ENCODE data around the gene RPS6KA3. TPM values are rescaled to one million over a fixed set of nuclear protein-coding genes. Genes with fewer than 3 reads are reported as not detected.
A peak's percentile ranks its signal among the peaks of the same experiment; 100 is the strongest.
"Not testable (repeated sequence)": the region's sequence is repeated elsewhere in the genome, so short reads cannot be mapped to it uniquely, and the experiment has no call there.

RPS6KA3 gene
- total RNA-seq, 2 donors from 2014 or later = 108 to 112 TPM

- Mint-ChIP-seq H3K27ac (peak overlapping the region; percentile 53), H3K4me3 (no peak overlapping the region), H3K27me3 (no peaks in the 10 kb centered on the region), H3K4me1 (peaks cover 8% of the 10 kb centered on the region), H3K36me3 (ENCODE audit: low read depth) (peaks cover 3% of the 10 kb centered on the region)
- H3K9me3 ChIP-seq (ENCODE audit: control insufficient read depth, low read length, poor library complexity, severe bottlenecking) = no peaks in the 10 kb centered on the region
- ATAC-seq (no peak), DNase-seq (no peak)
These were observed 77.5 kb downstream of the RPS6KA3 start for GRCh38 chrX:20189171-20189570.

GRCh38 chrX:20181598-20182329 lies 84.9 kb downstream of the RPS6KA3 start:
- no peaks in the 10 kb centered on the region for H3K27me3 Mint-ChIP-seq
- ATAC-seq (peak; percentile 32), DNase-seq (no peak)
- H3K4me3 Mint-ChIP-seq = no peak overlapping the region
- peak overlapping the region; percentile 56 for H3K27ac Mint-ChIP-seq
- no peaks in the 10 kb centered on the region for H3K9me3 ChIP-seq (ENCODE audit: control insufficient read depth, low read length, poor library complexity, severe bottlenecking)
- peaks cover 14% of the 10 kb centered on the region for H3K4me1 Mint-ChIP-seq
- H3K36me3 Mint-ChIP-seq (ENCODE audit: low read depth) = peaks cover 4% of the 10 kb centered on the region

- no peak overlapping the region for H3K4me3 Mint-ChIP-seq
- H3K36me3 Mint-ChIP-seq (ENCODE audit: low read depth) = peaks cover 4% of the 10 kb centered on the region
- H3K27ac Mint-ChIP-seq = no peak overlapping the region
- DNase-seq = no peak
- peaks cover 9% of the 10 kb centered on the region for H3K4me1 Mint-ChIP-seq
- H3K9me3 ChIP-seq (ENCODE audit: control insufficient read depth, low read length, poor library complexity, severe bottlenecking) = no peaks in the 10 kb centered on the region
- ATAC-seq = no peak
- no peaks in the 10 kb centered on the region for H3K27me3 Mint-ChIP-seq
These were observed 89.6 kb downstream of the RPS6KA3 start for GRCh38 chrX:20177093-20177492.

GRCh38 chrX:20173856-20174255 lies 92.9 kb downstream of the RPS6KA3 start:
- H3K36me3 Mint-ChIP-seq (ENCODE audit: low read depth) = peaks cover 2% of the 10 kb centered on the region
- no peak overlapping the region for H3K27ac Mint-ChIP-seq
- DNase-seq (no peak), ATAC-seq (no peak)
- no peaks in the 10 kb centered on the region for H3K9me3 ChIP-seq (ENCODE audit: control insufficient read depth, low read length, poor library complexity, severe bottlenecking)
- H3K4me3 Mint-ChIP-seq = no peak overlapping the region
- H3K27me3 Mint-ChIP-seq = no peaks in the 10 kb centered on the region
- H3K4me1 Mint-ChIP-seq = peaks cover 2% of the 10 kb centered on the region

- H3K9me3 ChIP-seq (ENCODE audit: control insufficient read depth, low read length, poor library complexity, severe bottlenecking) = no peaks in the 10 kb centered on the region
- DNase-seq = no peak
- no peak overlapping the region for H3K27ac Mint-ChIP-seq
- H3K4me3 Mint-ChIP-seq = no peak overlapping the region
- no peak for ATAC-seq
- no peaks in the 10 kb centered on the region for H3K27me3 Mint-ChIP-seq
- H3K36me3 Mint-ChIP-seq (ENCODE audit: low read depth) = peaks cover under 1% of the 10 kb centered on the region
- H3K4me1 Mint-ChIP-seq = peaks cover 2% of the 10 kb centered on the region
These were observed 93.4 kb downstream of the RPS6KA3 start for GRCh38 chrX:20173313-20173712.

GRCh38 chrX:20171887-20172286 lies 94.8 kb downstream of the RPS6KA3 start:
- Mint-ChIP-seq H3K4me3 (no peak overlapping the region), H3K27me3 (no peaks in the 10 kb centered on the region), H3K36me3 (ENCODE audit: low read depth) (peaks cover 4% of the 10 kb centered on the region), H3K27ac (no peak overlapping the region), H3K4me1 (no peaks in the 10 kb centered on the region)
- no peak for ATAC-seq
- no peak for DNase-seq
- H3K9me3 ChIP-seq (ENCODE audit: control insufficient read depth, low read length, poor library complexity, severe bottlenecking) = no peaks in the 10 kb centered on the region

GRCh38 chrX:20162516-20162915 lies 104.2 kb downstream of the RPS6KA3 start:
- not testable (repeated sequence) for ATAC-seq, H3K27ac Mint-ChIP-seq, H3K27me3 Mint-ChIP-seq

GRCh38 chrX:20159797-20160385 lies 106.8 kb downstream of the RPS6KA3 start:
- Mint-ChIP-seq H3K36me3 (ENCODE audit: low read depth) (peaks cover 7% of the 10 kb centered on the region), H3K4me1 (peaks cover 4% of the 10 kb centered on the region), H3K4me3 (no peak overlapping the region), H3K27ac (peak overlapping the region; percentile 57), H3K27me3 (no peaks in the 10 kb centered on the region)
- no peak for DNase-seq
- H3K9me3 ChIP-seq (ENCODE audit: control insufficient read depth, low read length, poor library complexity, severe bottlenecking) = no peaks in the 10 kb centered on the region
- no peak for ATAC-seq

More at GRCh38 chrX:20162516-20162915, 104.2 kb downstream of the RPS6KA3 start:
- H3K4me1 Mint-ChIP-seq; DNase-seq; H3K4me3 Mint-ChIP-seq; H3K9me3 ChIP-seq (ENCODE audit: control insufficient read depth, low read length, poor library complexity, severe bottlenecking); H3K36me3 Mint-ChIP-seq (ENCODE audit: low read depth): not testable (repeated sequence)

GRCh38 chrX:20151689-20152088 lies 115.0 kb downstream of the RPS6KA3 start:
- no peak overlapping the region for H3K4me3 Mint-ChIP-seq
- ATAC-seq (no peak), DNase-seq (no peak)
- peaks cover 2% of the 10 kb centered on the region for H3K36me3 Mint-ChIP-seq (ENCODE audit: low read depth)
- no peaks in the 10 kb centered on the region for H3K27me3 Mint-ChIP-seq
- no peaks in the 10 kb centered on the region for H3K9me3 ChIP-seq (ENCODE audit: control insufficient read depth, low read length, poor library complexity, severe bottlenecking)
- no peaks in the 10 kb centered on the region for H3K4me1 Mint-ChIP-seq
- no peak overlapping the region for H3K27ac Mint-ChIP-seq

GRCh38 chrX:20149326-20149725 lies 117.4 kb downstream of the RPS6KA3 start:
- DNase-seq (no peak), ATAC-seq (no peak)
- no peak overlapping the region for H3K27ac Mint-ChIP-seq

GRCh38 chrX:20147561-20147960 lies 119.1 kb downstream of the RPS6KA3 start:
- H3K27ac Mint-ChIP-seq = peak overlapping the region; percentile 57
- ATAC-seq = no peak
- no peaks in the 10 kb centered on the region for H3K9me3 ChIP-seq (ENCODE audit: control insufficient read depth, low read length, poor library complexity, severe bottlenecking)
- H3K27me3 Mint-ChIP-seq = no peaks in the 10 kb centered on the region
- peaks cover 3% of the 10 kb centered on the region for H3K4me1 Mint-ChIP-seq
- no peak for DNase-seq
- no peak overlapping the region for H3K4me3 Mint-ChIP-seq
- no peaks in the 10 kb centered on the region for H3K36me3 Mint-ChIP-seq (ENCODE audit: low read depth)

More at GRCh38 chrX:20149326-20149725, 117.4 kb downstream of the RPS6KA3 start:
- peaks cover 2% of the 10 kb centered on the region for H3K36me3 Mint-ChIP-seq (ENCODE audit: low read depth)
- H3K4me3 Mint-ChIP-seq = no peak overlapping the region
- peaks cover 3% of the 10 kb centered on the region for H3K4me1 Mint-ChIP-seq
- H3K27me3 Mint-ChIP-seq = no peaks in the 10 kb centered on the region
- H3K9me3 ChIP-seq (ENCODE audit: control insufficient read depth, low read length, poor library complexity, severe bottlenecking) = no peaks in the 10 kb centered on the region

GRCh38 chrX:20144491-20144890 lies 122.2 kb downstream of the RPS6KA3 start:
- Mint-ChIP-seq H3K27me3 (no peaks in the 10 kb centered on the region), H3K27ac (no peak overlapping the region), H3K4me3 (no peak overlapping the region), H3K36me3 (ENCODE audit: low read depth) (no peaks in the 10 kb centered on the region), H3K4me1 (peaks cover 5% of the 10 kb centered on the region)
- DNase-seq (no peak), ATAC-seq (no peak)
- H3K9me3 ChIP-seq (ENCODE audit: control insufficient read depth, low read length, poor library complexity, severe bottlenecking) = no peaks in the 10 kb centered on the region

GRCh38 chrX:20143561-20143960 lies 123.1 kb downstream of the RPS6KA3 start:
- Mint-ChIP-seq H3K4me3 (no peak overlapping the region), H3K27ac (no peak overlapping the region), H3K27me3 (no peaks in the 10 kb centered on the region), H3K36me3 (ENCODE audit: low read depth) (no peaks in the 10 kb centered on the region), H3K4me1 (peaks cover 11% of the 10 kb centered on the region)
- DNase-seq (no peak), ATAC-seq (no peak)
- no peaks in the 10 kb centered on the region for H3K9me3 ChIP-seq (ENCODE audit: control insufficient read depth, low read length, poor library complexity, severe bottlenecking)

GRCh38 chrX:20143111-20143510 lies 123.6 kb downstream of the RPS6KA3 start:
- Mint-ChIP-seq H3K27me3 (no peaks in the 10 kb centered on the region), H3K4me3 (peak overlapping the region; percentile 43), H3K27ac (peak overlapping the region; percentile 34), H3K4me1 (peaks cover 11% of the 10 kb centered on the region), H3K36me3 (ENCODE audit: low read depth) (no peaks in the 10 kb centered on the region)
- no peak for DNase-seq
- no peaks in the 10 kb centered on the region for H3K9me3 ChIP-seq (ENCODE audit: control insufficient read depth, low read length, poor library complexity, severe bottlenecking)
- ATAC-seq = no peak

Measured in T-helper 17 cell (primary cell).